Gastroesophageal sphincter (tissue), 4 donors: Measurements from ENCODE around the gene RBM42. TPM values are rescaled to one million over a fixed set of nuclear protein-coding genes. Genes with fewer than 3 reads are reported as not detected.
"Not testable (repeated sequence)": the region's sequence is repeated elsewhere in the genome, so short reads cannot be mapped to it uniquely, and the experiment has no call there.

Experiments used
- ATAC-seq: fragments of 150-250 bp; one replicate; pipeline ENCODE4 v1.9.1; 2016; ENCODE audit warnings: mild to moderate bottlenecking, moderate library complexity
- H3K27ac ChIP-seq, 4 donors: fragments of 200-600 bp; sonication (generic) in 3 of 4; 1 replicate in 3 of 4; 2 replicates in 1 of 4; pipeline ENCODE4 v1.5.1; 2016 to 2019
- H3K27me3 ChIP-seq: fragments of 200-600 bp; sonication (generic); one replicate; pipeline ENCODE4 v1.5.1; 2019
- H3K36me3 ChIP-seq, 2 donors: fragments of 200-600 bp; sonication (generic); one replicate each; pipeline ENCODE4 v1.5.1; 2019; ENCODE audit warnings: control low read depth in 1 of 2
- H3K4me1 ChIP-seq, 3 donors: fragments of 200-600 bp; sonication (generic); 1 replicate in 2 of 3; 2 replicates in 1 of 3; pipeline ENCODE4 v1.5.1; 2016 to 2019; ENCODE audit warnings: control low read depth in 2 of 3
- H3K4me3 ChIP-seq, 2 donors: fragments of 200-600 bp; sonication (generic); one replicate each; pipeline ENCODE4 v1.5.1; 2019; ENCODE audit warnings: mild to moderate bottlenecking in 1 of 2, moderate library complexity in 1 of 2
- H3K9me3 ChIP-seq, 3 donors: fragments of 200-600 bp; sonication (generic); one replicate each; pipeline ENCODE4 v1.5.1; 2017 to 2019; ENCODE audit warnings: control low read depth in 2 of 3
- CTCF ChIP-seq, 4 experiments: fragments of 200-600 bp in 2 of 4; fragments of 450-650 bp in 2 of 4; sonication (generic) in 1 of 4; IDR thresholded peaks; one replicate each; pipeline ENCODE4 v1.5.1; 2017 to 2019; ENCODE audit warnings: antibody characterized with exemption in 4 of 4, mild to moderate bottlenecking in 2 of 4, moderate library complexity in 2 of 4
- EP300 ChIP-seq: sonication (generic); formaldehyde crosslinking; IDR thresholded peaks from one replicate; pipeline ENCODE4 v1.6.1; 2017; ENCODE audit warnings: antibody characterized with exemption, mild to moderate bottlenecking
- POLR2A ChIP-seq, 2 donors: fragments of 450-650 bp; IDR thresholded peaks; one replicate each; pipeline ENCODE4 v1.6.1; 2017; ENCODE audit warnings: antibody characterized with exemption in 2 of 2, mild to moderate bottlenecking in 2 of 2, moderate library complexity in 1 of 2
- POLR2AphosphoS5 ChIP-seq: sonication (generic); formaldehyde crosslinking; IDR thresholded peaks from one replicate; pipeline ENCODE4 v1.6.1; 2017; ENCODE audit warnings: antibody characterized with exemption
- WGBS, 2 donors: methylation state at CpG; one replicate each; pipeline ENCODE4 v1.1.5; 2018; ENCODE audit warnings: low coverage in 1 of 2; 5-methylcytosine and 5-hydroxymethylcytosine counted together
- total RNA-seq, 4 donors: library from RNA; depleted of rRNA; stranded (reverse); fragments of >200 nt; gene quantifications; one replicate each; pipeline ENCODE4 v1.1.0, GENCODE V29; 2016

RBM42 gene
- total RNA-seq, 4 donors from 2014 or later: 66.1 to 98.0 (median 72.8) TPM

GRCh38 chr19:35645680-35646511 is 17.1 kb downstream of the RBM42 start:
- Histone ChIP-seq H3K36me3 (peaks cover 0 to 15% of the 10 kb centered on the region in 2 donors), H3K4me3 (no peak overlapping the region), H3K27ac (peak overlapping the region in 3 of 4 donors; percentile 83 to 96 (median 89)), H3K4me1 (peaks cover 0 to 75% (median 15%) of the 10 kb centered on the region in 3 donors), H3K9me3 (no peaks in the 10 kb centered on the region), H3K27me3 (no peaks in the 10 kb centered on the region)
- WGBS, 2 donors: 38 to 59% methylated on average over 1 to 4 of the region's 7 CpGs
- TF ChIP-seq POLR2A (IDR thresholded peaks at IDR 0.05): no peak
- no peak for TF ChIP-seq CTCF (IDR thresholded peaks at IDR 0.05)
- ATAC-seq: no peak

- peaks cover 0 to 63% (median 15%) of the 10 kb centered on the region in 3 donors for H3K4me1 ChIP-seq
- peaks cover 0 to 39% of the 10 kb centered on the region in 2 donors for H3K36me3 ChIP-seq
- TF ChIP-seq POLR2AphosphoS5: peak; percentile 76
- peak; percentile 42 to 68 for TF ChIP-seq POLR2A (IDR thresholded peaks at IDR 0.05)
- TF ChIP-seq CTCF (IDR thresholded peaks at IDR 0.05): no peak
- 0 to 2% methylated on average over 14 to 17 of the region's 46 CpGs for WGBS, 2 donors
- peak; percentile 81 for ATAC-seq
- H3K27me3 ChIP-seq: no peaks in the 10 kb centered on the region
- peak within 1 kb of the TSS; percentile 79 to 87 for H3K4me3 ChIP-seq
- no peaks in the 10 kb centered on the region for H3K9me3 ChIP-seq
- peak within 1 kb of the TSS; percentile 84 to 93 (median 90) for H3K27ac ChIP-seq
These were observed 19.5 kb downstream of the RBM42 start, which contains the start of gene COX6B1 for GRCh38 chr19:35648017-35648961. TSS of gene COX6B1 (plus strand) at chr19:35648323. CDS start at chr19:35651244, 2,921 bp downstream.

GRCh38 chr19:35650581-35650980 is 21.7 kb downstream of the RBM42 start:
- TF ChIP-seq CTCF (IDR thresholded peaks at IDR 0.05) (no peak), POLR2AphosphoS5 (no peak), POLR2A (IDR thresholded peaks at IDR 0.05) (no peak), EP300 (no peak)
- ATAC-seq: no peak
- no peak overlapping the region for H3K27ac ChIP-seq
- H3K4me3 ChIP-seq: no peak overlapping the region
- H3K36me3 ChIP-seq: peaks cover 0 to 61% of the 10 kb centered on the region in 2 donors
- 67 to 85% methylated on average over 4 to 9 of the region's 9 CpGs for WGBS, 2 donors
- H3K9me3 ChIP-seq: no peaks in the 10 kb centered on the region
- H3K27me3 ChIP-seq: no peaks in the 10 kb centered on the region
- H3K4me1 ChIP-seq: peaks cover 0 to 41% (median 8%) of the 10 kb centered on the region in 3 donors

GRCh38 chr19:35654828-35655227 is 26.0 kb downstream of the RBM42 start:
- H3K9me3 ChIP-seq, H3K27ac ChIP-seq, H3K27me3 ChIP-seq, H3K4me3 ChIP-seq, ATAC-seq: not testable (repeated sequence)
- 82 to 100% methylated on average over 1 to 2 of the region's 6 CpGs for WGBS, 2 donors
- H3K4me1 ChIP-seq: peaks cover 0 to 18% (median 0%) of the 10 kb centered on the region in 3 donors
- peaks cover 0 to 99% of the 10 kb centered on the region in 2 donors for H3K36me3 ChIP-seq

- Histone ChIP-seq H3K27me3 (no peaks in the 10 kb centered on the region), H3K4me3 (no peak overlapping the region), H3K27ac (no peak overlapping the region), H3K4me1 (peaks cover 0 to 11% (median 0%) of the 10 kb centered on the region in 3 donors), H3K36me3 (peaks cover 0 to 100% of the 10 kb centered on the region in 2 donors), H3K9me3 (no peaks in the 10 kb centered on the region)
- WGBS, 2 donors: 85 to 90% methylated on average over 2 to 4 of the region's 4 CpGs
- TF ChIP-seq POLR2A (IDR thresholded peaks at IDR 0.05): no peak
- no peak for TF ChIP-seq POLR2AphosphoS5
- no peak for TF ChIP-seq EP300
- no peak for TF ChIP-seq CTCF (IDR thresholded peaks at IDR 0.05)
- no peak for ATAC-seq
These were observed 26.8 kb downstream of the RBM42 start for GRCh38 chr19:35655600-35655999.
